KMS-11 (cell line): Measurements from ENCODE around the gene SMIM41.

Source experiments
- H2AFZ ChIP-seq: fragments of 200-600 bp; sonication (generic); 2 replicates; pipeline ENCODE4 v1.6.1; 2016; ENCODE audit warnings: antibody characterized with exemption, mixed run types, low read depth
- H3K27ac ChIP-seq: fragments of 200-600 bp; sonication (generic); 2 replicates; pipeline ENCODE4 v1.6.1; 2016; ENCODE audit warnings: mild to moderate bottlenecking, mixed run types
- H3K27me3 ChIP-seq: fragments of 200-600 bp; sonication (generic); 2 replicates; pipeline ENCODE4 v1.6.1; 2017; ENCODE audit warnings: mild to moderate bottlenecking, low read depth, mixed run types, moderate library complexity; ENCODE audit not compliant: insufficient read depth
- H3K36me3 ChIP-seq: fragments of 200-600 bp; sonication (generic); 2 replicates; pipeline ENCODE4 v1.6.1; 2017; ENCODE audit warnings: mild to moderate bottlenecking, mixed run types; ENCODE audit not compliant: insufficient read depth
- H3K4me1 ChIP-seq: fragments of 200-600 bp; sonication (generic); 2 replicates; pipeline ENCODE4 v1.6.1; 2016; ENCODE audit warnings: mild to moderate bottlenecking, low read depth, mixed run types; ENCODE audit not compliant: poor library complexity, severe bottlenecking
- H3K4me2 ChIP-seq: fragments of 200-600 bp; sonication (generic); 2 replicates; pipeline ENCODE4 v1.7.0; 2016; ENCODE audit warnings: mild to moderate bottlenecking, mixed run types
- H3K4me3 ChIP-seq: fragments of 200-600 bp; sonication (generic); IDR thresholded peaks from 2 replicates; pipeline ENCODE4 v1.6.1; 2017; ENCODE audit warnings: low read depth, low read length, mixed read lengths; ENCODE audit not compliant: insufficient read depth
- H3K79me2 ChIP-seq: fragments of 200-600 bp; sonication (generic); 2 replicates; pipeline ENCODE4 v1.6.1; 2016; ENCODE audit warnings: low read depth, mixed run types; ENCODE audit not compliant: insufficient read depth
- H3K9ac ChIP-seq: fragments of 200-600 bp; sonication (generic); 2 replicates; pipeline ENCODE4 v1.6.1; 2016; ENCODE audit warnings: mild to moderate bottlenecking, mixed run types
- H4K20me1 ChIP-seq: fragments of 200-600 bp; sonication (generic); 2 replicates; pipeline ENCODE4 v1.6.1; 2016; ENCODE audit warnings: mild to moderate bottlenecking, mixed run types; ENCODE audit not compliant: insufficient read depth
- TF ChIP-seq, protein P1 (sequence below): fragments of 200-600 bp; sonication (generic); conservative IDR thresholded peaks from 2 replicates; pipeline ENCODE4 v1.6.1; 2017; ENCODE audit warnings: low read depth, mild to moderate bottlenecking, antibody characterized with exemption, low read length, moderate library complexity, mixed read lengths

SMIM41 gene

DNA sequence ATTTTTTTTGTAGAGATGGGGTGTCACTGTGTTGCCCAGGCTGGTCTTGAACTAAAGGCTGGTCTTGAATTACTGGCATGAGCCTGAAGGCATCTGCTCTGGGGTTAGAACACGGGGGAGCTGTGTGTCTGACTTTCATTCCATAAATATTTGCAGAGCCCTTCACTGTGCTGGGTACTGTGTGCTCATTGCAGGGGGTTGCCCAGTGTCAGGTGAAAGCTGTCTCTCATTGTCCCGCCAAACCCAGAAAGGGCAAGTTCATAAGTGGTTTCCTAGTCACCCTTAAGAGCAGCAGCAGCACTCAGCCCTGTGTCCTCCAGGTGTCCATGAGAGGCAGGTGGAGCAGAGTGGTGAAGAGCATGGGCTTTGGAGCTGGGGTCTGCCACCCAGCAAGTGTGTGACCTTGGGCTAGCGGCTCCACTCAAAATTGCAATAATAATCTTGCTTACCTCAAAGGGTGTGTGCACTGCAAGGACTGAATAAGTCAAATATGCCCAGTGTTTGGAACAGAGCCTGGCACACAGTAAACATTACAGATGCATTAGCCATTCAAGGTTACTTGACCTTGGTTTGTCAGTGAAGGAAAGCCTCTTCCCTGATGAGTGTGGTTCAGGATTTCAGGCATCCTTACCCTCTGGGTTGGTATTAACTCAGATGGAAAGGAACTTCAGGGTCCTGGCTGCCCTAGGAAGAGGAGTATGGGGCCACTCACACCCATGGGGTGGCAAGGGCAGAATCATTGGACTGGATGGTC lies 4.4 kb upstream of the SMIM41 start:
- H3K27ac ChIP-seq, result no peak overlapping the region
- no peaks in the 10 kb centered on the region; the same call in 1 of the 2 replicates for H4K20me1 ChIP-seq

DNA sequence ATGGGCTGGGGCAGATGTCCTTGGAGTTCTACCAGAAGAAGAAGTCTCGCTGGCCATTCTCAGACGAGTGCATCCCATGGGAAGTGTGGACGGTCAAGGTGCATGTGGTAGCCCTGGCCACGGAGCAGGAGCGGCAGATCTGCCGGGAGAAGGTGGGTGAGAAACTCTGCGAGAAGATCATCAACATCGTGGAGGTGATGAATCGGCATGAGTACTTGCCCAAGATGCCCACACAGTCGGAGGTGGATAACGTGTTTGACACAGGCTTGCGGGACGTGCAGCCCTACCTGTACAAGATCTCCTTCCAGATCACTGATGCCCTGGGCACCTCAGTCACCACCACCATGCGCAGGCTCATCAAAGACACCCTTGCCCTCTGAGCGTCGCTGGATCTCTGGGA lies 2.7 kb upstream of the SMIM41 start:
- no peaks in the 10 kb centered on the region for H3K36me3 ChIP-seq

More for the DNA sequence above, 4.4 kb upstream of the SMIM41 start:
- TF ChIP-seq, protein P1, sequence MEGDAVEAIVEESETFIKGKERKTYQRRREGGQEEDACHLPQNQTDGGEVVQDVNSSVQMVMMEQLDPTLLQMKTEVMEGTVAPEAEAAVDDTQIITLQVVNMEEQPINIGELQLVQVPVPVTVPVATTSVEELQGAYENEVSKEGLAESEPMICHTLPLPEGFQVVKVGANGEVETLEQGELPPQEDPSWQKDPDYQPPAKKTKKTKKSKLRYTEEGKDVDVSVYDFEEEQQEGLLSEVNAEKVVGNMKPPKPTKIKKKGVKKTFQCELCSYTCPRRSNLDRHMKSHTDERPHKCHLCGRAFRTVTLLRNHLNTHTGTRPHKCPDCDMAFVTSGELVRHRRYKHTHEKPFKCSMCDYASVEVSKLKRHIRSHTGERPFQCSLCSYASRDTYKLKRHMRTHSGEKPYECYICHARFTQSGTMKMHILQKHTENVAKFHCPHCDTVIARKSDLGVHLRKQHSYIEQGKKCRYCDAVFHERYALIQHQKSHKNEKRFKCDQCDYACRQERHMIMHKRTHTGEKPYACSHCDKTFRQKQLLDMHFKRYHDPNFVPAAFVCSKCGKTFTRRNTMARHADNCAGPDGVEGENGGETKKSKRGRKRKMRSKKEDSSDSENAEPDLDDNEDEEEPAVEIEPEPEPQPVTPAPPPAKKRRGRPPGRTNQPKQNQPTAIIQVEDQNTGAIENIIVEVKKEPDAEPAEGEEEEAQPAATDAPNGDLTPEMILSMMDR, result no peak
- H2AFZ ChIP-seq, result no peak overlapping the region
- no peak overlapping the region for H3K9ac ChIP-seq
- H3K27me3 ChIP-seq, result no peaks in the 10 kb centered on the region
- no peak overlapping the region for H3K4me2 ChIP-seq
- no peaks in the 10 kb centered on the region for H3K36me3 ChIP-seq
- H3K4me3 ChIP-seq, result no peak overlapping the region
- H3K4me1 ChIP-seq, result peaks cover 14% of the 10 kb centered on the region
- peaks cover 41% of the 10 kb centered on the region for H3K79me2 ChIP-seq

DNA sequence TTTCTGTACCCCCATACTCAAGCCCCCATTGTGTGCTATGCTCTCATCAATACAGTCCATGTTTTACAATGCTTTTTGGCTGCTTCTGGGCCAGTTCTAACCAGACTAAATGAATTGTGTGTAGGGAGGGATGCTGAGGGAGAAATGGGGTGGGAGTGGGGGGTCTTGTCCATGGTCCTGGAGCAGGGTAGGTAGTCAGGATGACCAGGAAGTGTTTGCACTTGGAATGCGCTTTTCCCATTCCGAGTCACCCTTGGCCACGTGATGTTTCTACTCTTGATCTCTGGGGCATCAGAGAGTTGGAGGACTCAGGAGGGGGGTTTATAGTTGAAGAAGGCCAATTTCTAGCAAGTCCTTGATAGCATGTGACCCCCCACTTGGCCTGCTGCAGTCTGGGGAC lies 1.2 kb upstream of the SMIM41 start:
- H3K79me2 ChIP-seq, result peaks cover 11% of the 10 kb centered on the region; the same call in 1 of the 2 replicates
- H3K4me1 ChIP-seq, result peaks cover 27% of the 10 kb centered on the region
- H2AFZ ChIP-seq, result no peak overlapping the region
- H4K20me1 ChIP-seq, result no peaks in the 10 kb centered on the region
- no peak overlapping the region for H3K27ac ChIP-seq
- TF ChIP-seq, protein P1, result no peak
- no peak overlapping the region for H3K9ac ChIP-seq
- no peaks in the 10 kb centered on the region for H3K27me3 ChIP-seq
- H3K36me3 ChIP-seq, result no peaks in the 10 kb centered on the region
- no peak overlapping the region for H3K4me3 ChIP-seq
- no peak overlapping the region for H3K4me2 ChIP-seq

More for the DNA sequence above, 2.7 kb upstream of the SMIM41 start:
- H3K4me2 ChIP-seq, result no peak overlapping the region
- H2AFZ ChIP-seq, result no peak overlapping the region
- peaks cover 15% of the 10 kb centered on the region for H3K4me1 ChIP-seq
- no peak overlapping the region for H3K9ac ChIP-seq
- H3K4me3 ChIP-seq, result no peak overlapping the region
- H3K79me2 ChIP-seq, result peaks cover 24% of the 10 kb centered on the region; the same call in 1 of the 2 replicates
- TF ChIP-seq, protein P1, result no peak
- no peak overlapping the region for H3K27ac ChIP-seq
- H4K20me1 ChIP-seq, result no peaks in the 10 kb centered on the region
- H3K27me3 ChIP-seq, result no peaks in the 10 kb centered on the region

DNA sequence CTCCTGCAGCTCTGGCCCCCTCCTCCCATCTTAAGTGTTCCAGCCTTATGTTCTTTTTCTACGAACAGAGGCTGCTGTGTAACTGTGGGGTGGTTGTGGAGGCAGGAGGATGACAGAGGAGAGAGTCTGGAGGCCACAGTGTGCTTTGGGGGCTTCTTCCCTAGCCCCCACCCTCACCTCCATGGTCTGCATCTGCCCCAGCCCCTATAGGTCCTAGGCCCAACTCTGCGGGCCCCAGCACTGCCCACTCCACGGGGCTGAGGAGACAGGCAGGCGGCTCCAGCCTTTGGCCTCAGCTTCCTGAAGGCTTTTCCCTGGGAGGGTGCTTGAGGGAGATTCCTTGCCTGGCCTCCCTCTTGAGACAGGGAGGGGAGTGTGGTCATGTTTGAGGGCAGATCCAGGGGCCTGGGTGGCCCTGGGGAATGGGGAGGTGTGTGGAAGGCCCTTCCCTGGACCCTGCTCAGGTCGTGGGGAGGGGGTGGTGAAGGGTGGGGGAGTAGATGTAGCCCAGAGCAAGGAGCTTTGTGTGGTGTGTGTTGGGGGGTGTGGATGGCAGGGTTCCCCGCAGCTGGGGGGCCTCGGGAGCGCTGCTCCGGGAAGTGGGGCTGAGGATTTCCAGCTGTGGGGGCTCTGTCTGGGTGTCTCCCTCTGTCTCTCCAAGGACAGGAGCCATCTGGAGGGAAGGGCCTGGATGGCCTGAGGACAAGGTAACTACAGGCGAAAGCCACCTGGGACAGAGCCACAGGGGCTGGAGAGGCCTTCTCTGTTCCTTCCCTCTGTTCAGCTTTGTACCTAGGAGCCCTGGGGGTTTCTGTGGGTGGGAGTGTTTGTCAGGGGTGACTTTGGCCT lies 1.1 kb downstream of the SMIM41 start:
- no peak overlapping the region for H2AFZ ChIP-seq
- no peaks in the 10 kb centered on the region for H4K20me1 ChIP-seq
- no peak overlapping the region for H3K27ac ChIP-seq
- H3K36me3 ChIP-seq, result no peaks in the 10 kb centered on the region
- TF ChIP-seq, protein P1, result no peak
- no peaks in the 10 kb centered on the region for H3K79me2 ChIP-seq
- no peak overlapping the region; the same call in 1 of the 2 replicates for H3K4me2 ChIP-seq
- peaks cover 31% of the 10 kb centered on the region for H3K4me1 ChIP-seq
- no peak overlapping the region for H3K9ac ChIP-seq
- no peak overlapping the region for H3K4me3 ChIP-seq
- no peaks in the 10 kb centered on the region for H3K27me3 ChIP-seq
